Hematopoietic multipotent progenitor cell treated with erythropoietin and hydrocortisone succinate and interleukin-3 and kit ligand, for 6 days (in vitro differentiated cells): Measurements from ENCODE around the gene CHMP5.

Experiments
- DNase-seq: peaks from one replicate; pipeline ENCODE4 v3.0.0-alpha.2; 2015

Gene CHMP5

GRCh38 chr9:33244137-33244784 lies 20.6 kb upstream of the CHMP5 start:
- DNase-seq = no peak

GRCh38 chr9:33245341-33245740 lies 19.5 kb upstream of the CHMP5 start:
- DNase-seq = no peak

GRCh38 chr9:33246269-33246860 lies 18.5 kb upstream of the CHMP5 start:
- no peak for DNase-seq

GRCh38 chr9:33248606-33249005 lies 16.2 kb upstream of the CHMP5 start:
- no peak for DNase-seq

- DNase-seq = no peak
These were observed 15.7 kb upstream of the CHMP5 start for GRCh38 chr9:33249087-33249658.

GRCh38 chr9:33249983-33250382 lies 14.9 kb upstream of the CHMP5 start:
- DNase-seq = no peak

- DNase-seq = no peak
These were observed 14.3 kb upstream of the CHMP5 start for GRCh38 chr9:33250458-33250995.

GRCh38 chr9:33254211-33254610 lies 10.6 kb upstream of the CHMP5 start:
- DNase-seq = no peak

- DNase-seq = no peak
These were observed 9.8 kb upstream of the CHMP5 start for GRCh38 chr9:33255014-33255413.

- no peak for DNase-seq
These were observed 9.4 kb upstream of the CHMP5 start for GRCh38 chr9:33255471-33255870.

GRCh38 chr9:33256236-33256635 lies 8.6 kb upstream of the CHMP5 start:
- no peak for DNase-seq

GRCh38 chr9:33257276-33257675 lies 7.6 kb upstream of the CHMP5 start:
- no peak for DNase-seq

GRCh38 chr9:33260372-33260771 lies 4.5 kb upstream of the CHMP5 start:
- peak; percentile 23 for DNase-seq

- peak; percentile 54 for DNase-seq
These were observed 1.5 kb upstream of the CHMP5 start for GRCh38 chr9:33263131-33264002.

GRCh38 chr9:33264003-33264472 lies 811 bp upstream of the CHMP5 start:
- DNase-seq = peak; percentile 71

- no peak for DNase-seq
These were observed 489 bp downstream of the CHMP5 start for GRCh38 chr9:33265211-33265865.

- DNase-seq = no peak
These were observed 2.4 kb downstream of the CHMP5 start for GRCh38 chr9:33267151-33267767.

GRCh38 chr9:33270146-33270545 lies 5.3 kb downstream of the CHMP5 start:
- DNase-seq = no peak

GRCh38 chr9:33272061-33272460 lies 7.2 kb downstream of the CHMP5 start:
- DNase-seq = no peak

- DNase-seq = no peak
These were observed 8.6 kb downstream of the CHMP5 start for GRCh38 chr9:33273266-33273971.

GRCh38 chr9:33273972-33274328 lies 9.1 kb downstream of the CHMP5 start:
- DNase-seq = no peak

GRCh38 chr9:33277484-33277883 lies 12.6 kb downstream of the CHMP5 start:
- no peak for DNase-seq
